Measurements from ENCODE around the gene CER1. TPM values are rescaled to one million over a fixed set of nuclear protein-coding genes. Genes with fewer than 3 reads are reported as not detected.

The CER1 gene, protein sequence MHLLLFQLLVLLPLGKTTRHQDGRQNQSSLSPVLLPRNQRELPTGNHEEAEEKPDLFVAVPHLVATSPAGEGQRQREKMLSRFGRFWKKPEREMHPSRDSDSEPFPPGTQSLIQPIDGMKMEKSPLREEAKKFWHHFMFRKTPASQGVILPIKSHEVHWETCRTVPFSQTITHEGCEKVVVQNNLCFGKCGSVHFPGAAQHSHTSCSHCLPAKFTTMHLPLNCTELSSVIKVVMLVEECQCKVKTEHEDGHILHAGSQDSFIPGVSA
- total RNA-seq = not detected

DNA sequence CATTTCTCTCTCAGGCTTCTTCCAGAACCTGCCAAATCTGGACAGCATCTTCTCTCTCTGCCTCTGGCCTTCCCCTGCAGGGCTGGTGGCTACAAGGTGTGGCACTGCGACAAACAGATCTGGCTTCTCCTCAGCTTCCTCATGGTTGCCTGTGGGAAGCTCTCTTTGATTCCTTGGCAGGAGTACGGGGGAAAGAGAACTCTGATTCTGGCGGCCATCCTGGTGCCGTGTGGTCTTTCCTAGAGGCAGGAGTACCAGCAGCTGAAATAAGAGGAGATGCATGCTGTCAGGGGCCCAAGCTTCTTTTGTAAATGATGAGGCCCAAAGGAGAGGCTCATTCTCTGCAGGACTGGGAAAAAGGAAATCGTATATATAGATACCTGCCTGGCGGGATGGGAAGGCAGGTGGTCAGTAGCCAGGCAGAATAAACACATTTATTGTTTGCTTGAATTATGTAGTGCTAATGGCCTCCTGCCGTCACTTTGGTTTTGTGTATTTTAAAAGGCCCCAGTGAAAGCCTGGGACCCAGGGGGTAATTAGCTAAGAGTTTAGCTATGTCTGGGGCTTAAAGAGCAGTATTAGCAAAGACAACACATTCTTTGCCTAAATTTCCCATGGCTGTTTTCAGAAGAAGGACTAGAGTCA lies at the start of gene CER1:
TSS of gene CER1 (minus strand) at position 343 of the 645 bp plus-strand sequence. CDS start at position 282, 61 bp downstream.
- ATAC-seq (replicated peaks in 1 of 2) (no peak), DNase-seq (no peak)
- Mint-ChIP-seq H3K27ac (no peak within 1 kb of the TSS), H3K9me3 (no peaks in the 10 kb centered on the region), H3K27me3 (ENCODE audit: low read depth) (peaks cover 29% of the 10 kb centered on the region), H3K4me3 (no peak within 1 kb of the TSS), H3K4me1 (ENCODE audit: low read depth) (no peaks in the 10 kb centered on the region), H3K36me3 (ENCODE audit: insufficient read depth in 2 of 2) (no peaks in the 10 kb centered on the region)

DNA sequence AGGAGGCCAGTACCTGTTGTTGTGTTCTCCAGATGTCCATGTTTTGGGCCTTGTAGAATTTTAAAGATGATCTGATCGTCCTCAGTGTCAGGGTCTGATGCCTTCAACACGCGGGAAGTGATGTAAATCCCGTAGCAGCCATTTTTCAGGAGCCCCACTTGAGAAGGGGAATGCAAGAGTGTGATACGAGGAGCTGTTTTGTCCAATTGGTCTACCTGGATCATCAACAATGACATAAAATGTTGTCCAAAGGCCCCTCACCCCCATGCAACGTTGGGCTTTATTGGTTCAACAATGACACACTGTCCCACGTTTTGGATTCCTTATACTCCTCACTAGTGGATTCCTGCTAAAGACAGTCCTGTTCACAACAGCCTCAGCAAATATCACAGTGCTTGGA lies 48.1 kb upstream of the CER1 start:
- ATAC-seq (replicated peaks in 1 of 2) = no peak
- Mint-ChIP-seq H3K36me3 (ENCODE audit: insufficient read depth in 2 of 2) (no peaks in the 10 kb centered on the region), H3K9me3 (no peaks in the 10 kb centered on the region), H3K27me3 (ENCODE audit: low read depth) (peaks cover 24% of the 10 kb centered on the region), H3K4me3 (no peak overlapping the region), H3K27ac (no peak overlapping the region), H3K4me1 (ENCODE audit: low read depth) (no peaks in the 10 kb centered on the region)
- no peak for DNase-seq

DNA sequence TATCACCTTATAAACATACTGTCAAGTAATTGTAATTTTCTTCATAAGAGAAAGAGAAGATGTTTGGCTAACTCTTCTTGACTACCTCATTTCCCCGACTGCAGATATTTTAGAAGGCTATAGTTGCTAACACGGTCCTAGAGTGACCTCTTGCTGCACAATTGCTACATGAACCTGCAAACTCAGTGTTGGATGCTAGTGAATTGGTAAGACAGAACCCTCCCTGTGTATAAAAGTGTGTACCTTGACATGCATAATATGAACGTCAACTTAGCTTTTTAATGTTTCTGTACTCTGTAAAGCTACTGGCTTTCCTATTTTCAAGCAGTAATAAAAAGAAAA lies 46.7 kb upstream of the CER1 start:
- Mint-ChIP-seq H3K36me3 (ENCODE audit: insufficient read depth in 2 of 2) (no peaks in the 10 kb centered on the region), H3K4me1 (ENCODE audit: low read depth) (no peaks in the 10 kb centered on the region), H3K27me3 (ENCODE audit: low read depth) (peaks cover 24% of the 10 kb centered on the region), H3K9me3 (no peaks in the 10 kb centered on the region), H3K4me3 (no peak overlapping the region), H3K27ac (no peak overlapping the region)
- DNase-seq (no peak), ATAC-seq (replicated peaks in 1 of 2) (no peak)

DNA sequence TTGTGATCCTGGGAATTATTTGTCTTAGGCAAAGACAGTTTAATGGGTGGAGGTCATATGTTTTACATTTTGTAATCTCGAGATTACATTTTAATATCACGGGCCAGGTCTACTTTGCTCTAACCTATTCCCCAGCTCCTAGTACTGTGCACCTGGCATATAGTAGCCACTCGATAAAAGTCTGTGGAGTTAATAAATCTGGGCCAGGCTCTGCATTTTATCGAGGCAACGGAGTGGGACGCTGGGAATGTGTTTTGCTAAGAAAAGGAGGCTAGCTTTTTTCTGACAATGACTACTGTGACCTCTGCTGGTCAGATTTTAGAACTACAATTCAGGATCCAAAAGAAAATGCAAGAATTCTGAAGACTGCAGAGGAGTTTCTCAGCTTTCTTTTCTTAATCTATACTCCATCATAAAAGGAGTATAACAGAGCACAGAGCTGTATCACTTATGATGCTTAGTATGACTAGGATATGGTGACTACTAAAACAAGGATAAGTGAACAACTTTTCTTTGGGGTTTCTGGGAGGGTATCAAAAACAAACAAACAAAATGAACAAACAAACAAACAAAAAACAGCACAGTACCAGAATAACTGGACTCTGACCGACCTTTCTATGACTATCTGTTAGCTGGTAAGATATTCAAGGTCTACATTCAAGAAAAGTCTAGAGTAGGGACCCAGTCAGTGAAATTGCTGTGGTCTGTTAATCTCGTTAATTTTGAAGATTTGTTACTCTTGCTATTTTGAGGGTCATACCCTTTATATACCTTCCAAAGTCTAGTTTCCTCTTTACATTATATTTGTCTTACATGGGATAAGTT lies 46.1 kb upstream of the CER1 start:
- DNase-seq (peak in 1 of 2 donors; percentile 17), ATAC-seq (replicated peaks in 1 of 2) (no peak)
- H3K9me3 Mint-ChIP-seq = peaks cover 0 to 2% of the 10 kb centered on the region in 2 donors
- H3K36me3 Mint-ChIP-seq (ENCODE audit: insufficient read depth in 2 of 2) = peaks cover 0 to 2% of the 10 kb centered on the region in 2 donors
- H3K4me1 Mint-ChIP-seq (ENCODE audit: low read depth) = no peaks in the 10 kb centered on the region
- H3K4me3 Mint-ChIP-seq = no peak overlapping the region
- H3K27ac Mint-ChIP-seq = no peak overlapping the region
- H3K27me3 Mint-ChIP-seq (ENCODE audit: low read depth) = peaks cover 24% of the 10 kb centered on the region

DNA sequence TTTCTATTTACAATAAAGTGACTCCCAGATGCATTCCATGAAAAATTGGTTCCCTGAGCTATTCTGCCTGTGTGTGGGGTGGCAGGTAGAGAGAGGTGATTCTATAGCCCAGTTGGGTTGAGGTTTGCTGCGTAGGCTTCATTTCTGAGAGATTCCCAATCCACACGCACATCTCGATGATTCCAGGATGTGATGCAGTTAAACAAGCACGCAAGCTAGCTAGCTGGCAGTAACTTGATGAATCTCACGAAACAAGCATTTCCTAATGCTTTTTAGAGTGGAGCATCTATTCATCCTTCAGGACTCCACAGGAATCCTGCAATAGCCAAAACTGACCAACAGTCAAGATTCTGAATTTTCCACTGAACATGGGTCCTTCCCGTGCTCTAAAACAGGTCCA lies 43.8 kb upstream of the CER1 start:
- DNase-seq (no peak), ATAC-seq (replicated peaks in 1 of 2) (no peak)
- H3K27ac Mint-ChIP-seq = no peak overlapping the region
- peaks cover 0 to 2% of the 10 kb centered on the region in 2 donors for H3K36me3 Mint-ChIP-seq (ENCODE audit: insufficient read depth in 2 of 2)
- no peaks in the 10 kb centered on the region for H3K4me1 Mint-ChIP-seq (ENCODE audit: low read depth)
- H3K9me3 Mint-ChIP-seq = peaks cover 0 to 2% of the 10 kb centered on the region in 2 donors
- H3K4me3 Mint-ChIP-seq = no peak overlapping the region
- peaks cover 16% of the 10 kb centered on the region for H3K27me3 Mint-ChIP-seq (ENCODE audit: low read depth)

DNA sequence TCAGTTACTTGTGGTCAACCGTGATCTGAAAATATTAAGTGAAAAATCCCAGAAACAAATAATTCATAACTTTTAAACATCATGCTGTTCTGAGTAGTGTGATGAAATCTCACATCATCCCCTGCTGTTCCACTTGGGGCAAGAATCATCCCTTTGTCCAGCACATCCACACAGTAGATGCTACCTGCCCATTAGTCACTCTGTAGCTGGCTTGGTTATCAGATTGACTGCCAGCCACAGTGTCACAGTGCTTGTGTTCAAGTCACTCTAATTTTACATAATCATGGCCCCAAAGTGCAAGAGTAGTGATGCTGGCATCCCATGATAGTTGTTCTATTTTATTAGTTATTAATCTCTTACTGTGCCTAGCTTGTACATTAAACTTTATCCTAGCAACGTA lies 39.1 kb upstream of the CER1 start:
- H3K9me3 Mint-ChIP-seq = peaks cover 0 to 2% of the 10 kb centered on the region in 2 donors
- no peak for ATAC-seq (replicated peaks in 1 of 2)
- no peak overlapping the region for H3K27ac Mint-ChIP-seq

DNA sequence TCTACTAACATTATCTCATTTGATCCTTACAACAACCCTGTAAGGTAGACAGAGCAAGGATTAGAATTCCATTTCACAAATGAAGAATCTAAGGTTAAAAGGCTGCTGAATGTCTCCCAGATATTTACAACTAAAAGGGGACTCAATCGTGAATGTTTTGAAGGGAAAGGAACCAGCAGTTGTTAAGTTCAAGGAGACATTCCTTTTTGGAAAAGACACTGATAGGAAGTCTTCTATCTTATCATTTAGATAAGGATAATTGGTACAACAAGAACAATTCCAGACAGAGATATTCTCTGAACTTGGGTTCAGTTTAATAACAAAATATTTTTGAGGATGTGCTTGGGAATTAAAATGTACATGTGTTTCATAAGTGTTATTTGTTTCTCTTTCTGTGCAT lies 37.5 kb upstream of the CER1 start:
- no peak overlapping the region for H3K4me3 Mint-ChIP-seq
- peaks cover 0 to 2% of the 10 kb centered on the region in 2 donors for H3K36me3 Mint-ChIP-seq (ENCODE audit: insufficient read depth in 2 of 2)
- H3K4me1 Mint-ChIP-seq (ENCODE audit: low read depth) = no peaks in the 10 kb centered on the region
- no peaks in the 10 kb centered on the region for H3K27me3 Mint-ChIP-seq (ENCODE audit: low read depth)
- H3K27ac Mint-ChIP-seq = no peak overlapping the region
- no peak for ATAC-seq (replicated peaks in 1 of 2)
- peaks cover 0 to 2% of the 10 kb centered on the region in 2 donors for H3K9me3 Mint-ChIP-seq
- no peak for DNase-seq

More for the DNA sequence above, 39.1 kb upstream of the CER1 start:
- H3K4me3 Mint-ChIP-seq = no peak overlapping the region
- H3K36me3 Mint-ChIP-seq (ENCODE audit: insufficient read depth in 2 of 2) = peaks cover 0 to 2% of the 10 kb centered on the region in 2 donors
- no peaks in the 10 kb centered on the region for H3K4me1 Mint-ChIP-seq (ENCODE audit: low read depth)
- DNase-seq = no peak
- no peaks in the 10 kb centered on the region for H3K27me3 Mint-ChIP-seq (ENCODE audit: low read depth)

DNA sequence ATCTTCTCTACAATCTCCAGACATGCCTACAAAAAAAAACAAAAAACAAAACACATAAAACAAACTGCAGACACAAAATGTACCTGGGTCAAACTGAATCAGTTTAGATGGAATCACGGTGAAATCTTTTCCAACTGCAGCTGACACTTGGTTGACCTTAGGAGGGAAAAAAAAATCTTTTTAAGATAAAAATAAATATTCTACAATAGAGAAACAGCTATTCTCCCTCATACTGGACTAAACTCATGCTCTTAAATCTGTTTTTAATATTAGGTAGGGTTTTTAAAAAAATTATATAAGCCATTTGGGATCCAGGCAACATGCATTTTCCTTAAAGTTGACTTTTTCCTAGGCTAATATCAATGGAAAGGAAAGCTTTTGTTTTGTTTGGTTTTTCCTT lies 33.8 kb upstream of the CER1 start:
- no peak overlapping the region for H3K4me3 Mint-ChIP-seq
- H3K9me3 Mint-ChIP-seq = no peaks in the 10 kb centered on the region
- no peak for ATAC-seq (replicated peaks in 1 of 2)
- H3K27ac Mint-ChIP-seq = no peak overlapping the region
- no peak for DNase-seq
- no peaks in the 10 kb centered on the region for H3K36me3 Mint-ChIP-seq (ENCODE audit: insufficient read depth in 2 of 2)
- peaks cover 18% of the 10 kb centered on the region for H3K27me3 Mint-ChIP-seq (ENCODE audit: low read depth)
- no peaks in the 10 kb centered on the region for H3K4me1 Mint-ChIP-seq (ENCODE audit: low read depth)

DNA sequence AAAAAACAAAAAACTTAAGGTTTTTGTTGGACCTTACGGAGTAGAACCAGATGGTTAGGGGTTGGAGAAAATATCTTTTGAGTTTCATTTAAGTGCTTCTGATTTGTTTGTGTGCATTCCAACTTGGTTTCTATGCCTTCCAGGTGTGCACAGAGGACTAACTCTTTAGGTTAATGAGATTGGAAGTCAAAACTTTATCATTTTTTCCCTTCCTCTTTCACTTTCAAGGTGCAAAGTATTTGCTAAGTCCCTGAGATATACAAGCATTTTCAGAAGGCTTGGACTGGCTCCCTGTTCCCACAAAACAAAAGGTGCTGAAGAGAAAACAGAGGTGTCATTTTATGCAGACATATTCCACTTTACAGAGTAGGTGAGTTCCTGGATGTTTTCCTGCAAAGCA lies 30.3 kb upstream of the CER1 start:
- no peak overlapping the region for H3K4me3 Mint-ChIP-seq
- H3K27me3 Mint-ChIP-seq (ENCODE audit: low read depth) = peaks cover 40% of the 10 kb centered on the region
- peaks cover 13% of the 10 kb centered on the region for H3K4me1 Mint-ChIP-seq (ENCODE audit: low read depth)
- DNase-seq (no peak), ATAC-seq (replicated peaks in 1 of 2) (no peak)
- no peak overlapping the region for H3K27ac Mint-ChIP-seq
- no peaks in the 10 kb centered on the region for H3K36me3 Mint-ChIP-seq (ENCODE audit: insufficient read depth in 2 of 2)
- no peaks in the 10 kb centered on the region for H3K9me3 Mint-ChIP-seq

DNA sequence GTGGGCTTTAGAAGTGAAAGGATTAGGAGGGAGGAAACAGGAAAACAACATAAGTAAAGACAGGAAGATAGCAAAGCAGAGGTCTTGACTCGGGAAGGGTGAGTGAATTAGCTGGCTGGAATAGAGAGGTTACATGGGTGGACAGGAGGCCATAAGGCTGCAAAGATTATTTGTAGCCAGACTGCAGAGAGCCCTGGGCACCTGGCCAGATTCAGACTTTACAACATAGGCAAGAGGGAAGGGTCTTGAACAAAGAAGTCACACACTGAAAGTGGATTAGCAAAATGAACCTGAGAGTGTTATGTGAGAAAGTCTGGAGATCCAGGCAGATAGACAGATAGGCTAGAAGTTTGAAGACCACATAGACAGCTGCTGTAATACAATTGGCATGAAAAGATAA lies 29.7 kb upstream of the CER1 start:
- Mint-ChIP-seq H3K4me1 (ENCODE audit: low read depth) (peaks cover 13% of the 10 kb centered on the region), H3K27ac (no peak overlapping the region), H3K9me3 (no peaks in the 10 kb centered on the region)

DNA sequence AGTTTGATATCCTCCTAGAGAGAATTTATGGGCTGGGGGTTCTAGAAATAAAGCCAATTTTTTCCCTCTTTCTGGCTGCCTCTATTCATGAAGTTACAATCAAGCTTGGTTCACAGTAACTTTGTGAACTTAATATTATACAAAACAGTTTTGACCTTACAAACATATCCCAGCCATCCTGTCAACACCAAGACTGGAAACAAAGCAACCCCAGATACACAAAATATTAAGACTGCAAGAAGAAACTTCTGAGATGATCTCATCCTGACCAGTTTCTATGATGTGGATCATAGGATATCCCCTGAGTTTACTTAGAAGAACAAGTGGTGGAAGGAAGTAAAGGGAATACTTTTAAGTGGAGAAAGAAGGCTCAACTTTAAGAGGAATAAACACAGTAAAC lies 28.3 kb upstream of the CER1 start:
- DNase-seq (no peak), ATAC-seq (replicated peaks in 1 of 2) (no peak)
- Mint-ChIP-seq H3K4me3 (no peak overlapping the region), H3K27ac (no peak overlapping the region), H3K9me3 (no peaks in the 10 kb centered on the region), H3K4me1 (ENCODE audit: low read depth) (peaks cover 13% of the 10 kb centered on the region), H3K36me3 (ENCODE audit: insufficient read depth in 2 of 2) (no peaks in the 10 kb centered on the region), H3K27me3 (ENCODE audit: low read depth) (peaks cover 40% of the 10 kb centered on the region)

More for the DNA sequence above, 29.7 kb upstream of the CER1 start:
- no peaks in the 10 kb centered on the region for H3K36me3 Mint-ChIP-seq (ENCODE audit: insufficient read depth in 2 of 2)
- ATAC-seq (replicated peaks in 1 of 2) = no peak
- no peak overlapping the region for H3K4me3 Mint-ChIP-seq
- DNase-seq = no peak
- H3K27me3 Mint-ChIP-seq (ENCODE audit: low read depth) = peaks cover 40% of the 10 kb centered on the region

DNA sequence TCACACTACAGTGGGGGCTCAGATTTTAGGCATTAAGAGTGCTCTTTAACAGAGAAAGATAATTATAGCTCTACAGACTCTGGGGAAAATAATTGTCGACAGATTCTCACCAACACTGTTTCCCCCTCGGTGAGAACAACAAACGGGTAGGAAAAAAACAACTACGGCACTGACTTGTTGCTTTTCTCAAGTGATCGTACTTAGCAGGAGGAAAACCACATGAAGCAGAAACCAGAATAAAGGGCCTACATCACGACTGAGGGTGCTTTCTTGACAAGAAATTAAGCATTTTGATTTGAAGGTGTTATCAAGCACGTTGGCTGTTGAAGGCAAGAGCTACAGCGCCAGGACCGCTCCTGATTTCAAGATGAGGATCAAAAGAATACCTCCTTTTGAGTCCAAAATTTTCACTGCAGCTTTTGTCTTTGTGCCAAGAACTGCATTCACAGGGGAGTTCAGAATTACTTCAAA lies 27.2 kb upstream of the CER1 start:
- H3K4me3 Mint-ChIP-seq = no peak overlapping the region
- no peaks in the 10 kb centered on the region for H3K36me3 Mint-ChIP-seq (ENCODE audit: insufficient read depth in 2 of 2)
- peaks cover 40% of the 10 kb centered on the region for H3K27me3 Mint-ChIP-seq (ENCODE audit: low read depth)
- H3K9me3 Mint-ChIP-seq = peaks cover 2% of the 10 kb centered on the region in 2 donors
- H3K4me1 Mint-ChIP-seq (ENCODE audit: low read depth) = peaks cover 13% of the 10 kb centered on the region
- ATAC-seq (replicated peaks in 1 of 2) = no peak
- no peak overlapping the region for H3K27ac Mint-ChIP-seq
- no peak for DNase-seq

DNA sequence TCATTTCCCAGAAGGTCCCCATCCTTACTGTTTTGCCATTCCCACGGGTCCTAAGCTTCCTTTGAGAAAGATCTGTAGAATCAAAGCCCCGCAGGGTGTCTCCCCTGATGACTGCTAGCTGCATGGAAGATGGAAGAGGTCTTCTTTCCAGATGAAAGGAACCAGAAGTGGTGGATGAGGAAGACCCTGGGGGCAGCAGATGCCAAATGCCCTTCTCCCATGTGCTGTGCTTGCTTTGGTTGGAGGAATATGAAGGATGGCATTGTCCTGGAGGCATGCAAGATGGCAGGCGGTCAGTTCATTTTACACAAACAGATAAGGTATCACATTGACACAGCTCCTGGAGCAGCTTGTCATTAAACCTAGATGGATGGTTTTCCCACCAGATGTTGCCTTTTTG lies 25.8 kb upstream of the CER1 start:
- H3K9me3 Mint-ChIP-seq = peaks cover 3% of the 10 kb centered on the region in 2 donors
- peaks cover 13% of the 10 kb centered on the region for H3K4me1 Mint-ChIP-seq (ENCODE audit: low read depth)
- no peak for ATAC-seq (replicated peaks in 1 of 2)
- H3K27me3 Mint-ChIP-seq (ENCODE audit: low read depth) = peaks cover 31% of the 10 kb centered on the region
- no peak overlapping the region for H3K27ac Mint-ChIP-seq
- H3K4me3 Mint-ChIP-seq = no peak overlapping the region
- DNase-seq = no peak
- no peaks in the 10 kb centered on the region for H3K36me3 Mint-ChIP-seq (ENCODE audit: insufficient read depth in 2 of 2)
